Mesendoderm (in vitro differentiated cells): ENCODE results near the gene EDEM1.
"Not testable (repeated sequence)": the region's sequence is repeated elsewhere in the genome, so short reads cannot be mapped to it uniquely, and the experiment has no call there.

Experiments used
- DNase-seq: peaks from one replicate; pipeline ENCODE4 v3.0.0; 2013
- H2AK5ac ChIP-seq: 2 replicates; pipeline ENCODE4 v1.6.1; 2013; ENCODE audit warnings: low read length, inconsistent platforms
- H2BK120ac ChIP-seq: 2 replicates; pipeline ENCODE4 v1.6.1; 2013; ENCODE audit warnings: low read depth, mild to moderate bottlenecking, low read length, moderate library complexity, mixed read lengths
- H2BK15ac ChIP-seq: replicated peaks from 2 replicates; pipeline ENCODE4 v1.6.1; 2013; ENCODE audit warnings: low read depth, mild to moderate bottlenecking, moderate library complexity
- H2BK5ac ChIP-seq: 2 replicates; pipeline ENCODE4 v1.6.1; 2013; ENCODE audit warnings: low read length, inconsistent platforms
- H3K18ac ChIP-seq: 2 replicates; pipeline ENCODE4 v1.6.1; 2013; ENCODE audit warnings: mild to moderate bottlenecking, low read length, mixed read lengths
- H3K23ac ChIP-seq: one replicate; pipeline ENCODE4 v1.6.1; 2013; ENCODE audit warnings: low read length
- H3K27ac ChIP-seq: 2 replicates; pipeline ENCODE4 v1.5.1; 2013; ENCODE audit warnings: low read depth, mild to moderate bottlenecking, inconsistent platforms, low read length, moderate library complexity
- H3K27me3 ChIP-seq: 2 replicates; pipeline ENCODE4 v1.6.1; 2013; ENCODE audit warnings: low read length, control low read depth, mild to moderate bottlenecking, inconsistent platforms; ENCODE audit not compliant: insufficient read depth, poor library complexity
- H3K36me3 ChIP-seq: 2 replicates; pipeline ENCODE4 v1.6.1; 2013; ENCODE audit warnings: low read length, inconsistent platforms; ENCODE audit not compliant: control insufficient read depth, insufficient read depth
- H3K4ac ChIP-seq: one replicate; pipeline ENCODE4 v1.6.1; 2013; ENCODE audit warnings: low read depth, mild to moderate bottlenecking, low read length, moderate library complexity
- H3K4me1 ChIP-seq: 2 replicates; pipeline ENCODE4 v1.6.1; 2013; ENCODE audit warnings: low read depth, low read length, inconsistent platforms; ENCODE audit not compliant: control insufficient read depth
- H3K4me2 ChIP-seq: 2 replicates; pipeline ENCODE4 v1.6.1; 2013; ENCODE audit warnings: low read length
- H3K4me3 ChIP-seq: 2 replicates; pipeline ENCODE4 v1.5.1; 2013; ENCODE audit warnings: mild to moderate bottlenecking, low read length
- H3K56ac ChIP-seq: one replicate; pipeline ENCODE4 v1.6.1; 2013; ENCODE audit warnings: low read length
- H3K79me1 ChIP-seq: 2 replicates; pipeline ENCODE4 v1.6.1; 2013; ENCODE audit warnings: low read length, inconsistent platforms
- H3K79me2 ChIP-seq: 2 replicates; pipeline ENCODE4 v1.6.1; 2013; ENCODE audit warnings: mild to moderate bottlenecking, low read length; ENCODE audit not compliant: control insufficient read depth, insufficient read depth
- H3K9ac ChIP-seq: 2 replicates; pipeline ENCODE4 v1.6.1; 2013; ENCODE audit warnings: low read length, inconsistent platforms
- H4K5ac ChIP-seq: one replicate; pipeline ENCODE4 v1.6.1; 2013; ENCODE audit warnings: low read length
- H4K8ac ChIP-seq: one replicate; pipeline ENCODE4 v1.6.1; 2013; ENCODE audit warnings: low read depth, mild to moderate bottlenecking, control low read depth, low read length, moderate library complexity
- WGBS: extraction: QIAGEN DNeasy Blood & Tissue Kit; methylation state at CpG from one replicate; pipeline ENCODE4 v1.1.7; 2013; ENCODE audit warnings: low lambda C conversion rate, missing lambda C conversion rate; ENCODE audit not compliant: insufficient coverage; ENCODE audit errors: extremely low coverage; 5-methylcytosine and 5-hydroxymethylcytosine counted together

EDEM1 gene

GRCh38 chr3:5181469-5182141 is 5.9 kb upstream of the EDEM1 start:
- H3K23ac ChIP-seq, result no peak overlapping the region
- H3K4me1 ChIP-seq, result peaks cover 3% of the 10 kb centered on the region
- no peak overlapping the region for H3K4ac ChIP-seq
- no peak overlapping the region for H4K5ac ChIP-seq
- no peak overlapping the region for H4K8ac ChIP-seq
- no peak overlapping the region for H2BK15ac ChIP-seq
- H2BK5ac ChIP-seq, result no peak overlapping the region
- WGBS, result no CpG with 5 or more reads among the region's 2 CpGs
- no peak for DNase-seq
- H3K9ac ChIP-seq, result no peak overlapping the region
- no peak overlapping the region for H3K27ac ChIP-seq
- no peaks in the 10 kb centered on the region for H3K27me3 ChIP-seq
- H3K56ac ChIP-seq, result no peak overlapping the region
- no peaks in the 10 kb centered on the region for H3K79me1 ChIP-seq
- H3K4me2 ChIP-seq, result no peak overlapping the region
- H2BK120ac ChIP-seq, result no peak overlapping the region
- H3K79me2 ChIP-seq, result no peaks in the 10 kb centered on the region
- peaks cover 2% of the 10 kb centered on the region for H3K36me3 ChIP-seq
- no peak overlapping the region for H3K18ac ChIP-seq
- H2AK5ac ChIP-seq, result no peak overlapping the region
- no peak overlapping the region for H3K4me3 ChIP-seq

- H4K8ac ChIP-seq, H3K36me3 ChIP-seq, H3K4me2 ChIP-seq, DNase-seq, H3K4me1 ChIP-seq, H3K27ac ChIP-seq, H3K18ac ChIP-seq, H3K79me2 ChIP-seq, H2BK5ac ChIP-seq, H3K23ac ChIP-seq, H2AK5ac ChIP-seq, H3K27me3 ChIP-seq, H3K4me3 ChIP-seq, H3K9ac ChIP-seq, H3K56ac ChIP-seq, H2BK120ac ChIP-seq, H3K4ac ChIP-seq, H4K5ac ChIP-seq, H3K79me1 ChIP-seq, H2BK15ac ChIP-seq: not testable (repeated sequence)
- no CpG with 5 or more reads among the region's 12 CpGs for WGBS
Measured at GRCh38 chr3:5183714-5184113, 3.8 kb upstream of the EDEM1 start.

DNA sequence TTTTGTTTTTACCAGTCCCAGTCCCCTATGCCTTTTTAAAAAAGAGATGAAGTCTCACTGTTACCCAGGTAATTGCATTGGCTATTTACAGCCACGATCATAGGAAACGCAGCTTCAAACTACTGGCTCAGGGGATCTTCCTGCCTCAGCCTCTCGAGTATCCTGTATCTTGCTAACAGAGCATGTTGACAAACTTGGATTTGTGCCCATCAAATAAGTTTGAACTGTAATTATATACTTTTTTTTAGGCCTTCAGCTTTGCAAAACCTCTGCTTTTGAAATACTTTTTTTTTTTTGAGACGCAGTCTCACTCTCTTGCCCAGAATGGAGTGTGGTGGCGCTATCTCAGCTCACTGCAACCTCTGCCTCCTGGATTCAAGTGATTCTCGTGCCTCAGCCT is 3.0 kb upstream of the EDEM1 start:
- no peaks in the 10 kb centered on the region for H3K27me3 ChIP-seq
- H2BK5ac ChIP-seq, result no peak overlapping the region
- no peak overlapping the region for H3K18ac ChIP-seq
- H3K79me1 ChIP-seq, result peaks cover 7% of the 10 kb centered on the region
- DNase-seq, result no peak
- no peak overlapping the region for H3K56ac ChIP-seq
- no peak overlapping the region for H3K27ac ChIP-seq
- no peak overlapping the region for H2BK15ac ChIP-seq
- no peak overlapping the region for H4K5ac ChIP-seq
- no peak overlapping the region for H3K23ac ChIP-seq
- H3K79me2 ChIP-seq, result peaks cover 11% of the 10 kb centered on the region
- H4K8ac ChIP-seq, result no peak overlapping the region
- H2BK120ac ChIP-seq, result no peak overlapping the region
- no peak overlapping the region for H3K4ac ChIP-seq
- no peak overlapping the region for H3K4me2 ChIP-seq
- WGBS, result no CpG with 5 or more reads among the region's 6 CpGs
- H3K4me1 ChIP-seq, result peaks cover 5% of the 10 kb centered on the region
- H3K4me3 ChIP-seq, result no peak overlapping the region
- H3K9ac ChIP-seq, result no peak overlapping the region
- no peak overlapping the region for H2AK5ac ChIP-seq
- peaks cover 2% of the 10 kb centered on the region for H3K36me3 ChIP-seq

GRCh38 chr3:5185093-5185673 is 2.3 kb upstream of the EDEM1 start:
- Histone ChIP-seq H3K4me3 (no peak overlapping the region), H2AK5ac (no peak overlapping the region), H3K56ac (no peak overlapping the region), H3K23ac (no peak overlapping the region), H3K27ac (no peak overlapping the region), H4K8ac (no peak overlapping the region), H3K4me1 (peaks cover 5% of the 10 kb centered on the region), H3K9ac (no peak overlapping the region), H4K5ac (no peak overlapping the region), H3K18ac (no peak overlapping the region), H3K79me1 (peaks cover 7% of the 10 kb centered on the region), H2BK120ac (no peak overlapping the region), H2BK5ac (no peak overlapping the region), H3K79me2 (peaks cover 12% of the 10 kb centered on the region), H3K4me2 (no peak overlapping the region), H3K36me3 (peaks cover 2% of the 10 kb centered on the region), H2BK15ac (no peak overlapping the region), H3K27me3 (no peaks in the 10 kb centered on the region), H3K4ac (no peak overlapping the region)
- DNase-seq, result no peak
- no CpG with 5 or more reads among the region's 5 CpGs for WGBS

- H3K79me1 ChIP-seq, result peaks cover 10% of the 10 kb centered on the region
- H3K56ac ChIP-seq, result peak overlapping the region; percentile 6
- no peak overlapping the region for H3K23ac ChIP-seq
- no peak overlapping the region for H4K5ac ChIP-seq
- no peak overlapping the region for H3K4me3 ChIP-seq
- no peak overlapping the region for H2BK120ac ChIP-seq
- H2AK5ac ChIP-seq, result no peak overlapping the region
- H3K18ac ChIP-seq, result peak overlapping the region; percentile 71
- H2BK5ac ChIP-seq, result no peak overlapping the region
- no peaks in the 10 kb centered on the region for H3K27me3 ChIP-seq
- H3K4ac ChIP-seq, result peak overlapping the region; percentile 75
- no peak overlapping the region for H3K4me2 ChIP-seq
- DNase-seq, result no peak
- H3K36me3 ChIP-seq, result peaks cover under 1% of the 10 kb centered on the region
- no peak overlapping the region for H4K8ac ChIP-seq
- H3K27ac ChIP-seq, result no peak overlapping the region
- H2BK15ac ChIP-seq, result no peak overlapping the region
- WGBS, result no CpG with 5 or more reads among the region's 6 CpGs
- H3K9ac ChIP-seq, result peak overlapping the region; percentile 32
- H3K79me2 ChIP-seq, result peaks cover 16% of the 10 kb centered on the region
- peaks cover 8% of the 10 kb centered on the region for H3K4me1 ChIP-seq
Measured at GRCh38 chr3:5186089-5186857, 1.2 kb upstream of the EDEM1 start.
